CD8-positive, alpha-beta memory T cell (primary cell): ENCODE data around the gene ZSWIM3. TPM values are rescaled to one million over a fixed set of nuclear protein-coding genes. Genes with fewer than 3 reads are reported as not detected.
"Not testable (repeated sequence)": the region's sequence is repeated elsewhere in the genome, so short reads cannot be mapped to it uniquely, and the experiment has no call there.

ENCODE experiments used
- CTCF ChIA-PET: fragments of 350-600 bp; sonication (Branson Sonifier 250); formaldehyde crosslinking; loops from one replicate; lab custom pipeline; 2021; ENCODE audit warnings: antibody characterized with exemption; lab: Charles Lee
- POLR2A ChIA-PET: fragments of 350-600 bp; sonication (Branson Sonifier 250); formaldehyde crosslinking; loops from one replicate; lab custom pipeline; 2021; ENCODE audit warnings: antibody characterized with exemption; lab: Charles Lee
- DNase-seq, 5 donors: peaks; one replicate each; pipeline versions ENCODE4 v3.0.0 to v3.0.0-alpha.2; 2020 to 2022; ENCODE audit warnings: mixed read lengths in 1 of 5
- H3K27ac ChIP-seq: one replicate; pipeline ENCODE4 v1.7.0; 2013; ENCODE audit warnings: low read depth, mild to moderate bottlenecking, low read length, moderate library complexity
- H3K27me3 ChIP-seq: 2 replicates; pipeline ENCODE4 v1.7.0; 2013; ENCODE audit warnings: low read length, mild to moderate bottlenecking; ENCODE audit not compliant: insufficient read depth, poor library complexity, severe bottlenecking
- H3K36me3 ChIP-seq: 2 replicates; pipeline ENCODE4 v1.7.0; 2013; ENCODE audit warnings: mild to moderate bottlenecking, low read length, moderate library complexity; ENCODE audit not compliant: insufficient read depth
- H3K4me1 ChIP-seq: 2 replicates; pipeline ENCODE4 v1.7.0; 2013; ENCODE audit warnings: mild to moderate bottlenecking, low read length, moderate library complexity; ENCODE audit not compliant: insufficient read depth
- H3K4me3 ChIP-seq: 2 replicates; pipeline ENCODE4 v1.7.0; 2013; ENCODE audit warnings: mild to moderate bottlenecking, low read length
- H3K9me3 ChIP-seq: 2 replicates; pipeline ENCODE4 v1.7.0; 2013; ENCODE audit warnings: mild to moderate bottlenecking, low read length
- H3K27ac Mint-ChIP-seq, 8 donors: one replicate each; pipeline ENCODE4 v1.8.0; 2020 to 2021; ENCODE audit warnings: mixed read lengths in 8 of 8, mild to moderate bottlenecking in 6 of 8, inconsistent platforms in 3 of 8, moderate library complexity in 3 of 8
- H3K27me3 Mint-ChIP-seq, 2 donors: one replicate each; pipeline ENCODE4 v1.8.0; 2020 to 2021; ENCODE audit warnings: mixed read lengths in 2 of 2, mild to moderate bottlenecking in 1 of 2, moderate library complexity in 1 of 2
- H3K36me3 Mint-ChIP-seq, 3 donors: one replicate each; pipeline ENCODE4 v1.8.0; 2020 to 2021; ENCODE audit warnings: mixed read lengths in 3 of 3, inconsistent platforms in 1 of 3, mild to moderate bottlenecking in 1 of 3
- H3K4me1 Mint-ChIP-seq, 3 donors: one replicate each; pipeline ENCODE4 v1.8.0; 2020 to 2021; ENCODE audit warnings: mixed read lengths in 3 of 3, inconsistent platforms in 1 of 3, mild to moderate bottlenecking in 1 of 3
- H3K4me3 Mint-ChIP-seq, 7 donors: one replicate each; pipeline ENCODE4 v1.8.0; 2020 to 2021; ENCODE audit warnings: mixed read lengths in 7 of 7, mild to moderate bottlenecking in 6 of 7, moderate library complexity in 4 of 7, inconsistent platforms in 2 of 7
- H3K9me3 Mint-ChIP-seq, 5 donors: one replicate each; pipeline ENCODE4 v1.8.0; 2020 to 2022; ENCODE audit warnings: mixed read lengths in 5 of 5, mild to moderate bottlenecking in 3 of 5, moderate library complexity in 2 of 5, inconsistent platforms in 1 of 5
- polyA plus RNA-seq: library from polyadenylated mRNA; unstranded; fragments of 300-500 nt; fragmentation: Illumina TruSeq; gene quantifications from one replicate; pipeline ENCODE4 v1.2.3, GENCODE V29; 2021
- total RNA-seq, 2 experiments: library from RNA; stranded (reverse); gene quantifications; one replicate each; pipeline ENCODE4 v1.2.3, GENCODE V29; 2021

Gene ZSWIM3
- total and polyA plus RNA-seq, 3 experiments from 2014 or later, result 2.0 to 6.5 (median 5.9) TPM

DNA sequence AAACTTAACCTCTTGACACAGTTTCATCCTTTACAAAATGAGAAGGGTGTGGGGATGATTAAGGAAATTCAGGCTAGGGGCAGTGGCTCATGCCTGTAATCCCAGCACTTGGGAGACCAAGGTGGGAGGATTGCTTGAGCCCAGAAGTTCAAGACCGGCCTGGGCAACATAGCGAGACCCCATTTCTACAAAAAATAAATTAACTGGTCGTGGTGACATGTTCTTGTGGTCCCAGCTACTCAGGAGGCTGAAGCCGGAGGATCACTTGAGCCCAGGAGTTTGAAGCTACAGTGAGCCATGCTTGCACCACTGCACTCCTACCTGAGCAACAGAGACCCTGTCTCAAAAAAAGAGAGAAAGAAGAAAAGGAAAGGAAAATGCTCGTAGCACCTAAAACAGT is 9.0 kb downstream of the ZSWIM3 start:
- Histone ChIP-seq H3K27ac (no peak overlapping the region), H3K27me3 (no peaks in the 10 kb centered on the region), H3K9me3 (no peaks in the 10 kb centered on the region), H3K4me1 (no peaks in the 10 kb centered on the region), H3K36me3 (no peaks in the 10 kb centered on the region), H3K4me3 (no peak overlapping the region)
- Mint-ChIP-seq H3K4me3 (no peak overlapping the region), H3K27me3 (no peaks in the 10 kb centered on the region), H3K36me3 (peaks cover 0 to 6% (median 2%) of the 10 kb centered on the region in 3 donors), H3K27ac (no peak overlapping the region), H3K4me1 (no peaks in the 10 kb centered on the region), H3K9me3 (no peaks in the 10 kb centered on the region)
- POLR2A ChIA-PET, result interaction anchor here (0.7 kb wide), 1 partner anchor 49 kb away, joined by 6 read pairs; no protein-coding TSS in a partner anchor
- no peak for DNase-seq
- CTCF ChIA-PET, result no interaction called here

DNA sequence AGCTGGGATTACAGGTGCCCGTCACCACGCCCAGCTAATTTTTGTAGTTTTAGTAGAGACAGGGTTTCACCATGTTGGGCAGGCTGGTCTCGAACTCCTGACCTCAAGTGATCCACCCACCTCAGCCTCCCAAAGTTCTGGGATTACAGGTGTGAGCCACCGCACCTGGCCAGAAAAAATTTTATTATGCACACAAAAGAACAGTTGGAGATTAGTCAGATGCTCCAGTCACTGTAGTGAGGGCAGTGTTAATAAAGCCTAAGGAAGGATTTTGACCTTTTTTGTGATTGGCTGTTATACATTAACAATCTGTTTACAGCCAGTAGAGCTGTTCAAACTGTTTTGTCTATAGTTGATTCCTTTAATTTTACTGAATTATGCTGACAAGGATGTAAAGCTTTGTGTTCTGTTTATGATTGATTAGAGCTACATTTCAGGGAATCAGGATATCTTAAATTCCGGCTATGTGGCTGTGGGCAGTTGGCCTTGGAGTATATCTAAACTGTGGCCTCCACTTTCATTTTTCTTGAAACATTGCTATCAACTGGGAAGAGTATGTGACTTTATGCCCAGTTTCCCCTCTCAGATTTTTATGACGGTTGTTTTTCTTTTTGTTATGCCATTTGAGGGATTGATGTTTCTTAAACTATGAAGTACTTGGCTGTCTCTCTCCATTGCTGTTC is 9.9 kb downstream of the ZSWIM3 start:
- DNase-seq, result no peak
- CTCF ChIA-PET, result interaction anchor here (1.0 to 1.1 kb wide), 2 partner anchors 25 to 43 kb away, joined by 3 to 4 read pairs; no protein-coding TSS in a partner anchor
- H3K4me3 ChIP-seq, result no peak overlapping the region
- no peaks in the 10 kb centered on the region for H3K4me1 ChIP-seq
- H3K36me3 ChIP-seq, result no peaks in the 10 kb centered on the region
- no peaks in the 10 kb centered on the region for H3K27me3 Mint-ChIP-seq
- no peak overlapping the region for H3K27ac ChIP-seq
- no peak overlapping the region for H3K4me3 Mint-ChIP-seq
- H3K36me3 Mint-ChIP-seq, result peaks cover 0 to 6% (median 5%) of the 10 kb centered on the region in 3 donors
- no peak overlapping the region for H3K27ac Mint-ChIP-seq
- POLR2A ChIA-PET, result interaction anchor here (0.7 to 0.8 kb wide), 2 partner anchors 11 to 48 kb away, joined by 3 to 6 read pairs; no protein-coding TSS in a partner anchor
- no peaks in the 10 kb centered on the region for H3K9me3 Mint-ChIP-seq
- no peaks in the 10 kb centered on the region for H3K9me3 ChIP-seq
- H3K27me3 ChIP-seq, result no peaks in the 10 kb centered on the region
- H3K4me1 Mint-ChIP-seq, result no peaks in the 10 kb centered on the region

DNA sequence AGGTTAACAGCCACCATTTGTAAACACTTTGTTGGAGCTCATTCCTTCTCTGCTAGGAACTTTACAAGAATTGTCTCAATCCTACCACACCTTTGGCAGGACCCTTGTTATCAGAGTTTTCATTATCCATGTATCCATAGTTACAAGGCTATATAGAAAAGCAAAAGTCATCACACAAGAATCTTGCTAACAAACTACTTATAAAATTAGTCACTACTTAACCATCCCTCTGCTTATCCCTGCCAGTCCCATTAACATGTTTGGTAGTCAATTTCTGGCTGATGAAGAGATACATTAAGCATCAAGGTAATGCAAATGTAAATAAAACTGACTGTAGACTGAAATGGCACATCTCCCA is 10.4 kb downstream of the ZSWIM3 start:
- Mint-ChIP-seq H3K27me3 (no peaks in the 10 kb centered on the region), H3K4me1 (no peaks in the 10 kb centered on the region), H3K4me3 (no peak overlapping the region), H3K27ac (no peak overlapping the region), H3K9me3 (no peaks in the 10 kb centered on the region), H3K36me3 (peaks cover 0 to 8% (median 7%) of the 10 kb centered on the region in 3 donors)
- Histone ChIP-seq H3K27ac (no peak overlapping the region), H3K4me3 (no peak overlapping the region), H3K9me3 (no peaks in the 10 kb centered on the region), H3K27me3 (no peaks in the 10 kb centered on the region), H3K36me3 (no peaks in the 10 kb centered on the region), H3K4me1 (no peaks in the 10 kb centered on the region)
- POLR2A ChIA-PET, result interaction anchor here (0.8 kb wide), 1 partner anchor 12 kb away, joined by 3 read pairs; no protein-coding TSS in a partner anchor
- CTCF ChIA-PET, result interaction anchor here (1.0 to 1.1 kb wide), 2 partner anchors 25 to 43 kb away, joined by 3 to 4 read pairs; no protein-coding TSS in a partner anchor
- no peak for DNase-seq

DNA sequence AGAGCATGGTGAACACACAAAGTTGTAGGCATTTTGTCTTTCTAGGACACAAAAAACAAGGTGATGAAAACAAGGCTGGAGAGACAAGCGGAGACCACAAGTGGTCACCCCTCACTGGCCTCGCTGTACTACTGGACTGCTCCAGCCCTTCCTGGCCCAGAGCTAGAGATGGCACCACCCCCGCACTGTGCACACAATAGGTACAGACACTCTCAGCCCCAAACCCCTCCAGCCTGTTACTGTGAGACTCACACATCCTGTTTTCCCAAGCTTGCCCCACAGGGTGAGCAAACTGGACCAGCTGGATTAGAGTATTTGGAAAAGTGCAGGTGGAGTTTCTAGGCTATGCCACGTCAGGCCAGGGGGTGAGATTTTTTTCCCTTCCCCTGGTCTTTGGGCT is 15.2 kb downstream of the ZSWIM3 start:
- peaks cover 0 to 20% (median 3%) of the 10 kb centered on the region in 3 donors for H3K36me3 Mint-ChIP-seq
- H3K27me3 ChIP-seq, result no peaks in the 10 kb centered on the region
- H3K9me3 Mint-ChIP-seq, result no peaks in the 10 kb centered on the region
- peaks cover 3% of the 10 kb centered on the region for H3K36me3 ChIP-seq
- CTCF ChIA-PET, result interaction anchor here (1.3 kb wide), 1 partner anchor 19 kb away, joined by 4 read pairs; the partner anchor contains the start of genes CTSA and NEURL2
- no peak for DNase-seq
- H3K4me3 Mint-ChIP-seq, result no peak overlapping the region
- H3K27me3 Mint-ChIP-seq, result no peaks in the 10 kb centered on the region
- no peak overlapping the region for H3K27ac Mint-ChIP-seq
- no peaks in the 10 kb centered on the region for H3K9me3 ChIP-seq
- POLR2A ChIA-PET, result interaction anchor here (1.0 kb wide), 1 partner anchor 8 kb away, joined by 4 read pairs; the partner anchor contains the start of gene ZSWIM1
- no peak overlapping the region for H3K27ac ChIP-seq
- no peaks in the 10 kb centered on the region for H3K4me1 Mint-ChIP-seq
- no peak overlapping the region for H3K4me3 ChIP-seq
- H3K4me1 ChIP-seq, result no peaks in the 10 kb centered on the region

DNA sequence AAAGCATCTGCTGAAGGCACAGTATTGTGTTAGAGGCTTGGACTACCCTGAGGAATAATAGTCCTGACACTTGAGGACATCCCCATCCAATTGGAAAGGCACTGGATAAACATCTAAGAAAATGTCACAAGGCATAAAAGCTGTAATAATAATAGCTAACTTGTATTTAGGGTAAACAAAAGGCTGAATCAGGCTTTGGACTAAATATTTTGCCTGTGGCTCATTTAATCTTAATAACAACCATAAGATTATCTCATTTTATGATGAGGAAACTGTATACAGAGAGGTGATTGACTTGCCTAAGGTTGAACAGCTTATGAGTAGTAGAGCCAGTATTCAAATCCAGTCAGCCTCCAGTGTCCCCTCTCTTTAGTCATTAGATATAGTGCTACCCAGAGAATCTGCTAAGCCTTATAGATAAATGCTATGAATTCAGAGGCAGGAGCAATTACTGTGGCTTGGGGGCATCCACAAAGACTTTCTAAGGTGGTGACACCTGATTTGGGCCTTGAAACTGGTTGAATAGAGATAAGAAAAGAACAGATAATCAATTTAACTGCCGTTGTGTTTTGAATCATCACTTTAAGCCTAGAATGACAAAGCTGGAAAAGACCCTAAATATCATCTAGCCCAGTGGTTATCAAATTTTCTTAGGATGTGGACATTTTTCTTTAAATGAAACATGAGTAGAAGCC is 16.1 kb downstream of the ZSWIM3 start:
- ChIA-PET POLR2A (no interaction called here), CTCF (no interaction called here)
- Mint-ChIP-seq H3K27ac (no peak overlapping the region), H3K36me3 (peaks cover 0 to 22% (median 3%) of the 10 kb centered on the region in 3 donors), H3K4me1 (no peaks in the 10 kb centered on the region), H3K27me3 (no peaks in the 10 kb centered on the region), H3K9me3 (no peaks in the 10 kb centered on the region), H3K4me3 (no peak overlapping the region)
- Histone ChIP-seq H3K4me1 (no peaks in the 10 kb centered on the region), H3K9me3 (no peaks in the 10 kb centered on the region), H3K36me3 (peaks cover 8% of the 10 kb centered on the region), H3K4me3 (no peak overlapping the region), H3K27me3 (no peaks in the 10 kb centered on the region), H3K27ac (no peak overlapping the region)
- no peak for DNase-seq

DNA sequence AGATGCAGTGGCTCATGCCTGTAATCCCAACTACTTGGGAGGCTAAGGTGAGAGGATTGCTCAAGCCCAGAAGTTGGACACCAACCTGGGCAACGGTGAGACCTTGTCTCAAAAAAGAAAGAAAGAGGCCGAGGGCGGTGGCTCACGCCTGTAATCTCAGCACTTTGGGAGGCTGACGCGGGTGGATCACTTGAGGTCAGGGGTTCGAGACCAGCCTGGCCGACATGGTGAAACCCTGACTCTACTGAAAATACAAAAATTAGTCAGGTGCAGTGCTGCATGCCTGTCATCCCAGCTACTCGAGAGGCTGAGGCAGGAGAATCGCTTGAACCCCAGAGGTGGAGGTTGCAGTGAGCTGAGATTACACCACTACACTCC is 16.7 kb downstream of the ZSWIM3 start:
- not testable (repeated sequence) for H3K4me1 Mint-ChIP-seq

DNA sequence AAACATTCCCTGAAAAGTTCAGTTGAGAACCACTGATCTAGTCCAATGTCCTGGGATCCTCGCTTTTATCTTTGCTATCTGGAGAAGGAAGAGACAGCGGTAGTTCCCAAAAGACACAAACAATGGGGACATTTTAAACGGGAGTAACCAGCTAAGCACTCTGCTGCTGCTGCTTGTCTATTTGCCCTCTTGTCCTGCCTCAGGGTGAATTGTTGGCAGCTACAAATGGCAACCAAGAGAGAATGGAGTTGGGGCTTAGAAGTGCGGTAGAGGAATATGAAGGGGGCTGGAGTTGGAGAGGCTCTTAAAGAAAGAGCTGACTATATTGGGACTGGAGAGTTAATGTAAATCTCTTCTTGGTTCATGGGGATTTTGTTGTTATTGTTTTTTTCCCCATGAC is 17.2 kb downstream of the ZSWIM3 start:
- H3K4me3 ChIP-seq, result no peak overlapping the region
- peaks cover 0 to 24% (median 3%) of the 10 kb centered on the region in 3 donors for H3K36me3 Mint-ChIP-seq
- ChIA-PET POLR2A (no interaction called here), CTCF (no interaction called here)
- no peaks in the 10 kb centered on the region for H3K4me1 ChIP-seq
- no peak overlapping the region for H3K27ac Mint-ChIP-seq
- peaks cover 8% of the 10 kb centered on the region for H3K36me3 ChIP-seq
- DNase-seq, result no peak
- no peaks in the 10 kb centered on the region for H3K27me3 ChIP-seq
- no peaks in the 10 kb centered on the region for H3K9me3 ChIP-seq
- no peak overlapping the region for H3K4me3 Mint-ChIP-seq
- H3K27ac ChIP-seq, result no peak overlapping the region
- no peaks in the 10 kb centered on the region for H3K9me3 Mint-ChIP-seq
- no peaks in the 10 kb centered on the region for H3K27me3 Mint-ChIP-seq
- no peaks in the 10 kb centered on the region for H3K4me1 Mint-ChIP-seq

More for the DNA sequence above, 16.7 kb downstream of the ZSWIM3 start:
- H3K27ac ChIP-seq, CTCF ChIA-PET, H3K4me1 ChIP-seq, H3K27me3 ChIP-seq, H3K36me3 ChIP-seq, H3K9me3 Mint-ChIP-seq, POLR2A ChIA-PET, DNase-seq, H3K27ac Mint-ChIP-seq, H3K4me3 Mint-ChIP-seq, H3K9me3 ChIP-seq, H3K4me3 ChIP-seq, H3K27me3 Mint-ChIP-seq: not testable (repeated sequence)
- peaks cover 0 to 24% (median 3%) of the 10 kb centered on the region in 3 donors for H3K36me3 Mint-ChIP-seq
